Measurements from ENCODE around the gene PAF1.
"Not testable (repeated sequence)": the region's sequence is repeated elsewhere in the genome, so short reads cannot be mapped to it uniquely, and the experiment has no call there.

Gene PAF1

GRCh38 chr19:39379865-39380396 is 11.0 kb downstream of the PAF1 start:
- DNase-seq (ENCODE audit: insufficient read length, low spot score) (no peak), FAIRE-seq (no peak)
- TF ChIP-seq CTCF (IDR thresholded peaks at IDR 0.05; ENCODE audit: insufficient read depth, missing control alignments), result no peak

- not testable (repeated sequence) for DNase-seq (ENCODE audit: insufficient read length, low spot score); FAIRE-seq
Measured at GRCh38 chr19:39379366-39379765, 11.5 kb downstream of the PAF1 start.

- FAIRE-seq, result no peak
- no peak for TF ChIP-seq CTCF (IDR thresholded peaks at IDR 0.05; ENCODE audit: insufficient read depth, missing control alignments)
- no peak for DNase-seq (ENCODE audit: insufficient read length, low spot score)
Measured at GRCh38 chr19:39377373-39378362, 13.2 kb downstream of the PAF1 start.

GRCh38 chr19:39375929-39376328 is 15.0 kb downstream of the PAF1 start:
- TF ChIP-seq CTCF (IDR thresholded peaks at IDR 0.05; ENCODE audit: insufficient read depth, missing control alignments), result no peak
- no peak for FAIRE-seq

GRCh38 chr19:39372941-39373340 is 18.0 kb downstream of the PAF1 start:
- TF ChIP-seq CTCF (IDR thresholded peaks at IDR 0.05; ENCODE audit: insufficient read depth, missing control alignments), result no peak
- FAIRE-seq, result no peak
- no peak for DNase-seq (ENCODE audit: insufficient read length, low spot score)

More at GRCh38 chr19:39375929-39376328, 15.0 kb downstream of the PAF1 start:
- DNase-seq (ENCODE audit: insufficient read length, low spot score), result no peak

GRCh38 chr19:39372047-39372802 is 18.7 kb downstream of the PAF1 start:
- no peak for DNase-seq (ENCODE audit: insufficient read length, low spot score)
- no peak for FAIRE-seq
- TF ChIP-seq CTCF (IDR thresholded peaks at IDR 0.05; ENCODE audit: insufficient read depth, missing control alignments), result no peak

- DNase-seq (ENCODE audit: insufficient read length, low spot score) (no peak), FAIRE-seq (no peak)
- TF ChIP-seq CTCF (IDR thresholded peaks at IDR 0.05; ENCODE audit: insufficient read depth, missing control alignments), result no peak
Measured at GRCh38 chr19:39370735-39371134, 20.2 kb downstream of the PAF1 start.

All from D721Med (cell line).